Measurements from ENCODE around the gene BRMS1. TPM values are rescaled to one million over a fixed set of nuclear protein-coding genes. Genes with fewer than 3 reads are reported as not detected.
"Not testable (repeated sequence)": the region's sequence is repeated elsewhere in the genome, so short reads cannot be mapped to it uniquely, and the experiment has no call there.

BRMS1 gene
- total RNA-seq, 2 donors from 2014 or later = 21.6 to 41.7 TPM

GRCh38 chr11:66315921-66316811, 28.7 kb downstream of the BRMS1 start:
- no peaks in the 10 kb centered on the region for H3K36me3 Mint-ChIP-seq (ENCODE audit: low read depth)
- H3K27me3 Mint-ChIP-seq = no peaks in the 10 kb centered on the region
- H3K4me3 Mint-ChIP-seq = no peak overlapping the region
- H3K9me3 Mint-ChIP-seq = no peaks in the 10 kb centered on the region
- peaks cover 3% of the 10 kb centered on the region for H3K4me1 Mint-ChIP-seq
- no peak for ATAC-seq (replicated peaks)
- H3K27ac Mint-ChIP-seq = no peak overlapping the region

- no peak overlapping the region for H3K4me3 Mint-ChIP-seq
- H3K36me3 Mint-ChIP-seq (ENCODE audit: low read depth) = no peaks in the 10 kb centered on the region
- no peaks in the 10 kb centered on the region for H3K27me3 Mint-ChIP-seq
- no peak for ATAC-seq (replicated peaks)
- H3K9me3 Mint-ChIP-seq = no peaks in the 10 kb centered on the region
- H3K27ac Mint-ChIP-seq = peak overlapping the region; percentile 78
- H3K4me1 Mint-ChIP-seq = peaks cover 3% of the 10 kb centered on the region
These were observed 29.4 kb downstream of the BRMS1 start for GRCh38 chr11:66315498-66315885.

- Mint-ChIP-seq H3K9me3 (no peaks in the 10 kb centered on the region), H3K36me3 (ENCODE audit: low read depth) (no peaks in the 10 kb centered on the region), H3K27me3 (no peaks in the 10 kb centered on the region), H3K27ac (peak overlapping the region; percentile 78), H3K4me3 (peak overlapping the region; percentile 78), H3K4me1 (peaks cover 3% of the 10 kb centered on the region)
- ATAC-seq (replicated peaks) = no peak
These were observed 30.1 kb downstream of the BRMS1 start for GRCh38 chr11:66314561-66315497.

GRCh38 chr11:66314186-66314501, 30.8 kb downstream of the BRMS1 start:
- no peak for ATAC-seq (replicated peaks)
- Mint-ChIP-seq H3K27ac (peak overlapping the region; percentile 54), H3K4me3 (peak overlapping the region; percentile 78), H3K4me1 (peaks cover 3% of the 10 kb centered on the region), H3K36me3 (ENCODE audit: low read depth) (no peaks in the 10 kb centered on the region), H3K27me3 (no peaks in the 10 kb centered on the region), H3K9me3 (no peaks in the 10 kb centered on the region)

GRCh38 chr11:66313321-66314185, 31.4 kb downstream of the BRMS1 start:
- ATAC-seq (replicated peaks) = no peak
- H3K4me3 Mint-ChIP-seq = peak overlapping the region; percentile 78

GRCh38 chr11:66312549-66313320, 32.2 kb downstream of the BRMS1 start:
- ATAC-seq (replicated peaks) = peak; percentile 76
- Mint-ChIP-seq H3K4me1 (peaks cover 3% of the 10 kb centered on the region), H3K9me3 (no peaks in the 10 kb centered on the region), H3K27ac (peak overlapping the region; percentile 77), H3K36me3 (ENCODE audit: low read depth) (no peaks in the 10 kb centered on the region), H3K27me3 (no peaks in the 10 kb centered on the region), H3K4me3 (peak overlapping the region; percentile 78)

More at GRCh38 chr11:66313321-66314185, 31.4 kb downstream of the BRMS1 start:
- no peaks in the 10 kb centered on the region for H3K9me3 Mint-ChIP-seq
- no peaks in the 10 kb centered on the region for H3K36me3 Mint-ChIP-seq (ENCODE audit: low read depth)
- H3K27ac Mint-ChIP-seq = peak overlapping the region; percentile 54
- H3K27me3 Mint-ChIP-seq = no peaks in the 10 kb centered on the region
- H3K4me1 Mint-ChIP-seq = peaks cover 3% of the 10 kb centered on the region

GRCh38 chr11:66311965-66312548, 32.8 kb downstream of the BRMS1 start:
- Mint-ChIP-seq H3K27ac (peak overlapping the region; percentile 77), H3K36me3 (ENCODE audit: low read depth) (no peaks in the 10 kb centered on the region), H3K4me1 (peaks cover 3% of the 10 kb centered on the region), H3K9me3 (no peaks in the 10 kb centered on the region), H3K27me3 (no peaks in the 10 kb centered on the region), H3K4me3 (peak overlapping the region; percentile 78)
- peak; percentile 82 for ATAC-seq (replicated peaks)

- no peaks in the 10 kb centered on the region for H3K9me3 Mint-ChIP-seq
- H3K27ac Mint-ChIP-seq = peak overlapping the region; percentile 77
- H3K4me3 Mint-ChIP-seq = peak overlapping the region; percentile 78
- H3K27me3 Mint-ChIP-seq = no peaks in the 10 kb centered on the region
- peaks cover 3% of the 10 kb centered on the region for H3K4me1 Mint-ChIP-seq
- ATAC-seq (replicated peaks) = no peak
- no peaks in the 10 kb centered on the region for H3K36me3 Mint-ChIP-seq (ENCODE audit: low read depth)
These were observed 33.4 kb downstream of the BRMS1 start for GRCh38 chr11:66311470-66311964.

GRCh38 chr11:66310803-66311440, 34.0 kb downstream of the BRMS1 start:
- not testable (repeated sequence) for H3K4me1 Mint-ChIP-seq; H3K27me3 Mint-ChIP-seq; H3K36me3 Mint-ChIP-seq (ENCODE audit: low read depth); H3K27ac Mint-ChIP-seq; ATAC-seq (replicated peaks); H3K9me3 Mint-ChIP-seq
- peak overlapping the region; percentile 78 for H3K4me3 Mint-ChIP-seq

GRCh38 chr11:66310324-66310723, 34.6 kb downstream of the BRMS1 start:
- H3K27ac Mint-ChIP-seq = no peak overlapping the region
- H3K4me1 Mint-ChIP-seq = peaks cover under 1% of the 10 kb centered on the region
- no peaks in the 10 kb centered on the region for H3K27me3 Mint-ChIP-seq
- no peaks in the 10 kb centered on the region for H3K36me3 Mint-ChIP-seq (ENCODE audit: low read depth)
- no peak for ATAC-seq (replicated peaks)
- H3K9me3 Mint-ChIP-seq = no peaks in the 10 kb centered on the region
- no peak overlapping the region for H3K4me3 Mint-ChIP-seq

GRCh38 chr11:66309475-66309874, 35.4 kb downstream of the BRMS1 start:
- H3K9me3 Mint-ChIP-seq = no peaks in the 10 kb centered on the region
- ATAC-seq (replicated peaks) = no peak
- no peaks in the 10 kb centered on the region for H3K4me1 Mint-ChIP-seq
- no peaks in the 10 kb centered on the region for H3K27me3 Mint-ChIP-seq
- H3K4me3 Mint-ChIP-seq = no peak overlapping the region
- H3K36me3 Mint-ChIP-seq (ENCODE audit: low read depth) = no peaks in the 10 kb centered on the region
- H3K27ac Mint-ChIP-seq = no peak overlapping the region

- ATAC-seq (replicated peaks) = no peak
- Mint-ChIP-seq H3K27me3 (no peaks in the 10 kb centered on the region), H3K36me3 (ENCODE audit: low read depth) (no peaks in the 10 kb centered on the region), H3K4me1 (no peaks in the 10 kb centered on the region), H3K9me3 (no peaks in the 10 kb centered on the region), H3K27ac (no peak overlapping the region), H3K4me3 (no peak overlapping the region)
These were observed 42.2 kb downstream of the BRMS1 start for GRCh38 chr11:66302656-66303055.

GRCh38 chr11:66299186-66299585, 45.7 kb downstream of the BRMS1 start:
- Mint-ChIP-seq H3K27me3 (no peaks in the 10 kb centered on the region), H3K36me3 (ENCODE audit: low read depth) (no peaks in the 10 kb centered on the region), H3K9me3 (no peaks in the 10 kb centered on the region), H3K4me3 (no peak overlapping the region), H3K27ac (no peak overlapping the region), H3K4me1 (no peaks in the 10 kb centered on the region)
- ATAC-seq (replicated peaks) = no peak

Measured in activated T-helper 17 cell treated with anti-CD3 and anti-CD28 coated beads, Interleukin-2, amount 50 U/mL, for 72 hours (primary cell).